ENCODE measurements around the gene KRT6A. TPM values are rescaled to one million over a fixed set of nuclear protein-coding genes. Genes with fewer than 3 reads are reported as not detected.

KRT6A gene
- total and polyA plus RNA-seq, 4 donors, result 0.38 to 1.8 TPM; not detected in 2

- Histone ChIP-seq H3K36me3 (ENCODE audit: control insufficient read depth in 1 of 2, insufficient read depth in 2 of 2, low read length in 1 of 2) (no peaks in the 10 kb centered on the region), H3K27ac (ENCODE audit: low read depth in 1 of 2, low read length in 2 of 2) (no peak overlapping the region), H3K27me3 (ENCODE audit: control insufficient read depth in 1 of 2, insufficient read depth in 2 of 2, low read length in 1 of 2) (no peaks in the 10 kb centered on the region), H3K9me3 (ENCODE audit: control insufficient read depth, low read length) (no peaks in the 10 kb centered on the region), H3K4me3 (ENCODE audit: low read length in 2 of 2) (no peak overlapping the region), H3K4me1 (ENCODE audit: control insufficient read depth in 1 of 2, insufficient read depth in 2 of 2, low read length in 2 of 2) (no peaks in the 10 kb centered on the region)
- intact Hi-C loops (cut with DNase I), result no loop called here
- DNase-seq (peak; percentile 37 to 48), ATAC-seq (ENCODE audit: low FRiP score) (no peak)
- WGBS, 2 donors, result 67 to 70% methylated on average over 10 of the region's 10 CpGs
Measured at GRCh38 chr12:52533686-52534470, 40.8 kb upstream of the KRT6A start.

DNA sequence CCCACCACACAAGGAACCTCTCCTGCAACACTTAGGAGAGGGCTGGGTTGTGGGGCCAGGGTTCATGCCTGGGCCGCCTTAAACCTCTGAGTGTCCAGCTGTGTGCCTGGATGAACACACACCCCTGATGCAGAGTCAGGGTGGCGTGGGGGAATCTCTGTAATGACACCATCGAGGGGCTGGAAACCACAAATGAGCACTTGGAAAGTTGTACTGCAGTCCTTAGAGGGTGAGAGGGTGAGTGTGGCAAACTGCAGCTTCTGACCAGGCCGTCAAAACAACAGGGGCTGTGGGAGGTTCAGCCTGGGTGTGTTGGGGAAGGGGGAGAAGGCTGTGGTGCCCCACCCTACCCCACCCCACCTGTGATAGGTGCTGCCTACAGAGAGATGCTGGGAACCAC is 39.6 kb upstream of the KRT6A start:
- intact Hi-C loops (cut with DNase I), result no loop called here
- peak in 1 of 2 donors; percentile 37 for DNase-seq
- 72 to 80% methylated on average over 4 of the region's 4 CpGs for WGBS, 2 donors

DNA sequence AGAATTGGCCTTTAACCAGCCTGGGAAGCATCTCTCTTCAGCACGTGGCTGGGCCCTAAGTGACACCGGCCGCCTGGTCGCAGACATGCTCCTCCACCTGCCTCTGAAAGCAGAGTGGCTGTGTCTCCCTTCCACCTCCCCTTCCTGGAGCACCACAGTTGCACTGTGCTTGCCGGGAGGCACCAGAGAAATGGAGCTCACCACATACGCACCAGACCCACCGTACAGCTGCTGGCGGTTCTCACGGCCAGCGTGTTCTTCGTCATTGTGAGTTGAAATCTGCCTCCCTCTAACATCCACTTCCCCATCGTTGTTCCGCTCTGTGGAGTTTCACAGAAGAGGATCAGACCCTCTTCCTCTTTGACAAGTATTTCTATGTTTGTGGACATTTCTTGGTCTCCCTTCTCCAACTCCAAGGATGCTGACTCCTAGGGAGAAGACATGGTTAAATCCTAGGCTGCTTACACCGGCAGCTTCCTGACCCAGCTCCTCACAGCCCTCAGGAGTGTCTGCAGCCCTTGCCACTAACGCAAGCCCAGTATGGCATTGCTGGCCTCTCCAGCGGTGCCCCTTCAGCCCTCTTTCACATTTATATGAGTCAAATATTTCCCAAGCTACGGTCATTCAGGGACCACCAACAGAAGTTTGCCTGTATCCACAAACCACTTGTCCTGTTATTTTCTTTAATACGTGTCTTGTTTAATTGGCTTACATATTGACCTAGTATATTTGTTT is 38.7 kb upstream of the KRT6A start:
- H3K27me3 ChIP-seq (ENCODE audit: control insufficient read depth in 1 of 2, insufficient read depth in 2 of 2, low read length in 1 of 2), result no peaks in the 10 kb centered on the region
- H3K27ac ChIP-seq (ENCODE audit: low read depth in 1 of 2, low read length in 2 of 2), result no peak overlapping the region
- 67 to 77% methylated on average over 18 of the region's 18 CpGs for WGBS, 2 donors
- peak; percentile 37 to 59 for DNase-seq
- H3K36me3 ChIP-seq (ENCODE audit: control insufficient read depth in 1 of 2, insufficient read depth in 2 of 2, low read length in 1 of 2), result no peaks in the 10 kb centered on the region
- intact Hi-C loops (cut with DNase I), result no loop called here
- H3K4me1 ChIP-seq (ENCODE audit: control insufficient read depth in 1 of 2, insufficient read depth in 2 of 2, low read length in 2 of 2), result no peaks in the 10 kb centered on the region
- no peaks in the 10 kb centered on the region for H3K9me3 ChIP-seq (ENCODE audit: control insufficient read depth, low read length)
- H3K4me3 ChIP-seq (ENCODE audit: low read length in 2 of 2), result no peak overlapping the region
- ATAC-seq (ENCODE audit: low FRiP score), result no peak

More for the DNA sequence above, 39.6 kb upstream of the KRT6A start:
- no peak overlapping the region for H3K27ac ChIP-seq (ENCODE audit: low read depth in 1 of 2, low read length in 2 of 2)
- no peak for ATAC-seq (ENCODE audit: low FRiP score)
- H3K9me3 ChIP-seq (ENCODE audit: control insufficient read depth, low read length), result no peaks in the 10 kb centered on the region
- H3K36me3 ChIP-seq (ENCODE audit: control insufficient read depth in 1 of 2, insufficient read depth in 2 of 2, low read length in 1 of 2), result no peaks in the 10 kb centered on the region
- no peak overlapping the region for H3K4me3 ChIP-seq (ENCODE audit: low read length in 2 of 2)
- H3K27me3 ChIP-seq (ENCODE audit: control insufficient read depth in 1 of 2, insufficient read depth in 2 of 2, low read length in 1 of 2), result no peaks in the 10 kb centered on the region
- H3K4me1 ChIP-seq (ENCODE audit: control insufficient read depth in 1 of 2, insufficient read depth in 2 of 2, low read length in 2 of 2), result no peaks in the 10 kb centered on the region

- no peaks in the 10 kb centered on the region for H3K9me3 ChIP-seq (ENCODE audit: control insufficient read depth, low read length)
- DNase-seq (peak in 1 of 2 donors; percentile 36), ATAC-seq (ENCODE audit: low FRiP score) (no peak)
- no peak overlapping the region for H3K4me3 ChIP-seq (ENCODE audit: low read length in 2 of 2)
- intact Hi-C loops (cut with DNase I), result no loop called here
- no peaks in the 10 kb centered on the region for H3K27me3 ChIP-seq (ENCODE audit: control insufficient read depth in 1 of 2, insufficient read depth in 2 of 2, low read length in 1 of 2)
- WGBS, 2 donors, result 81 to 90% methylated on average over 2 of the region's 2 CpGs
- H3K36me3 ChIP-seq (ENCODE audit: control insufficient read depth in 1 of 2, insufficient read depth in 2 of 2, low read length in 1 of 2), result no peaks in the 10 kb centered on the region
- no peak overlapping the region for H3K27ac ChIP-seq (ENCODE audit: low read depth in 1 of 2, low read length in 2 of 2)
- H3K4me1 ChIP-seq (ENCODE audit: control insufficient read depth in 1 of 2, insufficient read depth in 2 of 2, low read length in 2 of 2), result no peaks in the 10 kb centered on the region
Measured at GRCh38 chr12:52530905-52531304, 37.8 kb upstream of the KRT6A start.

DNA sequence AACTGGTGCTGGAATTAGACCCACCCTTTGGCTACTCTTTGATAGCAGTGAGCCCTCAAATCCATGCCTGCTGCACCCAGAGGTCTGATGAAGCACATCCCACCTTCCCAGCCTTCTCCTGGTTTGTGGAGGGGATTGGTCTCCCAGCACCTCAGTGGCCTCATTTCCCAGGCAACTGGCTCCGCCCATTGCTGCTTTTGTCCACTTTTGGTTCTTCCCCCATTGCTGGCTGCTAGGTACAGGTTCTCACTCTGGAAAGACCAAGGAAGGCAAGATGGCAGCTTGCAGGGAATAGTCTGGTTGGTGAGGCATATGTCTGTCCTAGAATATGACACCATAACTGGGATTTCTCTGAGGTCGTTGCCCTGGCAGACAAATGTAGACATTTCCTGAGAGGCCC is 37.3 kb upstream of the KRT6A start:
- WGBS, 2 donors, result 70 to 74% methylated on average over 2 of the region's 2 CpGs
- no peak for ATAC-seq (ENCODE audit: low FRiP score)
- intact Hi-C loops (cut with DNase I), result no loop called here
- no peak overlapping the region for H3K27ac ChIP-seq (ENCODE audit: low read depth in 1 of 2, low read length in 2 of 2)
- H3K4me3 ChIP-seq (ENCODE audit: low read length in 2 of 2), result no peak overlapping the region
- H3K4me1 ChIP-seq (ENCODE audit: control insufficient read depth in 1 of 2, insufficient read depth in 2 of 2, low read length in 2 of 2), result no peaks in the 10 kb centered on the region
- peak; percentile 23 to 34 for DNase-seq
- no peaks in the 10 kb centered on the region for H3K9me3 ChIP-seq (ENCODE audit: control insufficient read depth, low read length)
- no peaks in the 10 kb centered on the region for H3K36me3 ChIP-seq (ENCODE audit: control insufficient read depth in 1 of 2, insufficient read depth in 2 of 2, low read length in 1 of 2)
- no peaks in the 10 kb centered on the region for H3K27me3 ChIP-seq (ENCODE audit: control insufficient read depth in 1 of 2, insufficient read depth in 2 of 2, low read length in 1 of 2)

DNA sequence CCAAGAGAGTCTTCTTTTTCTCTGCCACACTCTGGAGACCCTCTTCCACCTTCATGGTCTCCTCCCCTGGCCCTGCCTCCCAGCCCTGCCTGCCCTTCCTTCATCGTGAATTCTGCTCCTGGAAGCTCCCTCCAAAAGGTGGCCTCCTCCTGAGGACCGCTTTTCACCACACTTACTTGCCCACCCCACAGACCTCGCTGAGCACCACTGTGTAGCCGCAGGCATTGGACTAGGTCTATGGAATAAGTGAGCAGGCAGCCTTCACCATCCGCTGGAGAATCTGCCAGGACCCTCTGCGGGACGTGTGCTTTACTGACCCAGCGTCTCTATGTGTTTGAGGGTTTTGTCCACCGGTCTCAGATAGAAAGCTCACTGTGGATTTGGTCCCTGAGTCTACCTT is 36.8 kb upstream of the KRT6A start:
- no peak for ATAC-seq (ENCODE audit: low FRiP score)
- H3K27ac ChIP-seq (ENCODE audit: low read depth in 1 of 2, low read length in 2 of 2), result no peak overlapping the region
- no peaks in the 10 kb centered on the region for H3K4me1 ChIP-seq (ENCODE audit: control insufficient read depth in 1 of 2, insufficient read depth in 2 of 2, low read length in 2 of 2)
- WGBS, 2 donors, result 93 to 96% methylated on average over 9 of the region's 9 CpGs
- H3K27me3 ChIP-seq (ENCODE audit: control insufficient read depth in 1 of 2, insufficient read depth in 2 of 2, low read length in 1 of 2), result no peaks in the 10 kb centered on the region
- H3K9me3 ChIP-seq (ENCODE audit: control insufficient read depth, low read length), result no peaks in the 10 kb centered on the region
- no peak overlapping the region for H3K4me3 ChIP-seq (ENCODE audit: low read length in 2 of 2)
- DNase-seq, result peak in 1 of 2 donors; percentile 55
- no peaks in the 10 kb centered on the region for H3K36me3 ChIP-seq (ENCODE audit: control insufficient read depth in 1 of 2, insufficient read depth in 2 of 2, low read length in 1 of 2)
- intact Hi-C loops (cut with DNase I), result no loop called here

DNA sequence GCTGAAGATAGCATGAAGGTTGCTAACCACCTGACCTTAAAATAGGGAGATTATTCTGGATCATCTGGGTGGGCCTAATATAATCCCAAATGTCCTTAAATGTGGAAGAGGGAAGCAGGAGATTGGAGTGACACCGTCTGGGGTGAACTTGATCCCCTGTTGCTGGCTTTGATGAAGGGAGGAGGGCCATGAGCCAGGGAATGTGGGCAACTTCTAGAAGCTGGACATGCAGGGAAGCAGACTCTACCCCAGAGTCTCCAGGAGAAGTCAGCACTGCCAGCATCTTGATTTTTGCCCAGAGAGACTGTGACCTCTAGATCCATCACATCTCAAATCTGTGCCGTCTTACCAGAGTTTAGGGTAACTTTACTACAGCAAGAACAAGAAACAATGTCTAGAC is 36.4 kb upstream of the KRT6A start:
- WGBS, 2 donors, result 92 to 98% methylated on average over 2 of the region's 2 CpGs
- Histone ChIP-seq H3K4me1 (ENCODE audit: control insufficient read depth in 1 of 2, insufficient read depth in 2 of 2, low read length in 2 of 2) (no peaks in the 10 kb centered on the region), H3K27ac (ENCODE audit: low read depth in 1 of 2, low read length in 2 of 2) (no peak overlapping the region), H3K36me3 (ENCODE audit: control insufficient read depth in 1 of 2, insufficient read depth in 2 of 2, low read length in 1 of 2) (no peaks in the 10 kb centered on the region), H3K4me3 (ENCODE audit: low read length in 2 of 2) (no peak overlapping the region), H3K9me3 (ENCODE audit: control insufficient read depth, low read length) (no peaks in the 10 kb centered on the region), H3K27me3 (ENCODE audit: control insufficient read depth in 1 of 2, insufficient read depth in 2 of 2, low read length in 1 of 2) (no peaks in the 10 kb centered on the region)
- no peak for DNase-seq
- ATAC-seq (ENCODE audit: low FRiP score), result no peak
- intact Hi-C loops (cut with DNase I), result no loop called here

- WGBS, 2 donors, result 91 to 96% methylated on average over 7 to 8 of the region's 8 CpGs
- intact Hi-C loops (cut with DNase I), result no loop called here
Measured at GRCh38 chr12:52528641-52529143, 35.6 kb upstream of the KRT6A start.

More at GRCh38 chr12:52528641-52529143, 35.6 kb upstream of the KRT6A start:
- peak in 1 of 2 donors; percentile 24 for DNase-seq
- no peaks in the 10 kb centered on the region for H3K9me3 ChIP-seq (ENCODE audit: control insufficient read depth, low read length)
- no peak overlapping the region for H3K27ac ChIP-seq (ENCODE audit: low read depth in 1 of 2, low read length in 2 of 2)
- no peaks in the 10 kb centered on the region for H3K4me1 ChIP-seq (ENCODE audit: control insufficient read depth in 1 of 2, insufficient read depth in 2 of 2, low read length in 2 of 2)
- H3K4me3 ChIP-seq (ENCODE audit: low read length in 2 of 2), result no peak overlapping the region
- no peaks in the 10 kb centered on the region for H3K27me3 ChIP-seq (ENCODE audit: control insufficient read depth in 1 of 2, insufficient read depth in 2 of 2, low read length in 1 of 2)
- ATAC-seq (ENCODE audit: low FRiP score), result no peak
- no peaks in the 10 kb centered on the region for H3K36me3 ChIP-seq (ENCODE audit: control insufficient read depth in 1 of 2, insufficient read depth in 2 of 2, low read length in 1 of 2)

All from aorta (tissue), 5 donors.